ENCODE results near the gene DLG2. TPM values are rescaled to one million over a fixed set of nuclear protein-coding genes. Genes with fewer than 3 reads are reported as not detected.
"Not testable (repeated sequence)": the region's sequence is repeated elsewhere in the genome, so short reads cannot be mapped to it uniquely, and the experiment has no call there.

Gene DLG2
- total and polyA plus RNA-seq, 9 donors: 2.5 to 20.7 (median 12.0) TPM

DNA sequence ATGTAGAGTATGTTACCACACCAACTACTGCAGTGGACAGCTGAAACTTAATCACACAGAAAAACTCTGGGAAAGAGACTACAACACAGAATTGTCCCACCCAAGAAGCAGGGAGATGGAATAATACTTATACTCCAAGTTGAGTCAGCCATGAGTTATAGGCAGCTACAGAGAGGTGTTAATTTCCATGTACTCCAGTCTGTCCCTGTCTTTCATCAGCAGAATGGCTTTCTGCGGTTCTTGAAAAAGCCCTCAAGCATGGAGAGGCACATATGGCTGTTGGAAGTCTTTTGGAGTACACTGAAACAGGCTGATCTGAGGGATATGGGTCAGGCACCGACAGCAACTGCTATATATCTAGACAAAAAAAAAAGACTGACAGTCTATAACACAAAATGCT lies 219.5 kb downstream of the DLG2 start:
- WGBS, 3 donors: 71 to 79% (median 77%) methylated on average over 2 of the region's 2 CpGs
- H3K27ac ChIP-seq: no peak overlapping the region

DNA sequence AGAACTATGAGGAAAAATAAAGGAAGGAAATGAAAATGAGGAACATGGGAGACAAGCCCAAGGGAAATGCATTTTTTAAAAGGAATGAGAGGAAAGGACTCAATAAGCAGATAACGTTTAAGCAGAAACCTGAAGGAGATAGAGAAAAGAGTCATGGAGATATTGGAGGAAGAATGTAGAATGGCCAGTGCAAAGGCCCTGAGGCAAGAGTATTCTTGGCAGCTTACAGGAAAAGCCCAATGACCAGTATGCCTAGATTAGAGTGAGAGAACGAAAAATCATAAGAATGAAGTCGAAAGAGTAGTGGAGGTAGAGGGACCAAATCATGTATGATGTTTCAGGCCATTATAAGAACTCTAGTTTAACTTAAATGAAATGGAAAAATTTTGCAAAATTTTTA lies 220.3 kb downstream of the DLG2 start:
- H3K4me1 ChIP-seq (ENCODE audit: insufficient read depth): no peaks in the 10 kb centered on the region
- DNase-seq: no peak
- intact Hi-C loops (cut with DNase I): no loop called here
- TF ChIP-seq, protein P1, sequence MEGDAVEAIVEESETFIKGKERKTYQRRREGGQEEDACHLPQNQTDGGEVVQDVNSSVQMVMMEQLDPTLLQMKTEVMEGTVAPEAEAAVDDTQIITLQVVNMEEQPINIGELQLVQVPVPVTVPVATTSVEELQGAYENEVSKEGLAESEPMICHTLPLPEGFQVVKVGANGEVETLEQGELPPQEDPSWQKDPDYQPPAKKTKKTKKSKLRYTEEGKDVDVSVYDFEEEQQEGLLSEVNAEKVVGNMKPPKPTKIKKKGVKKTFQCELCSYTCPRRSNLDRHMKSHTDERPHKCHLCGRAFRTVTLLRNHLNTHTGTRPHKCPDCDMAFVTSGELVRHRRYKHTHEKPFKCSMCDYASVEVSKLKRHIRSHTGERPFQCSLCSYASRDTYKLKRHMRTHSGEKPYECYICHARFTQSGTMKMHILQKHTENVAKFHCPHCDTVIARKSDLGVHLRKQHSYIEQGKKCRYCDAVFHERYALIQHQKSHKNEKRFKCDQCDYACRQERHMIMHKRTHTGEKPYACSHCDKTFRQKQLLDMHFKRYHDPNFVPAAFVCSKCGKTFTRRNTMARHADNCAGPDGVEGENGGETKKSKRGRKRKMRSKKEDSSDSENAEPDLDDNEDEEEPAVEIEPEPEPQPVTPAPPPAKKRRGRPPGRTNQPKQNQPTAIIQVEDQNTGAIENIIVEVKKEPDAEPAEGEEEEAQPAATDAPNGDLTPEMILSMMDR (IDR thresholded peaks at IDR 0.05): no peak
- TF ChIP-seq POLR2A (IDR thresholded peaks at IDR 0.05) (no peak), EP300 (IDR thresholded peaks at IDR 0.05) (no peak)
- WGBS, 3 donors: 90 to 92% (median 91%) methylated on average over 3 of the region's 3 CpGs
- H3K9me3 ChIP-seq: no peaks in the 10 kb centered on the region
- H3K4me3 ChIP-seq: no peak overlapping the region
- H3K27ac ChIP-seq: no peak overlapping the region
- no peaks in the 10 kb centered on the region for H3K27me3 ChIP-seq
- no peaks in the 10 kb centered on the region for H3K36me3 ChIP-seq

More for the DNA sequence above, 219.5 kb downstream of the DLG2 start:
- Histone ChIP-seq H3K4me3 (no peak overlapping the region), H3K9me3 (no peaks in the 10 kb centered on the region), H3K4me1 (ENCODE audit: insufficient read depth) (no peaks in the 10 kb centered on the region), H3K27me3 (no peaks in the 10 kb centered on the region), H3K36me3 (no peaks in the 10 kb centered on the region)
- intact Hi-C loops (cut with DNase I): no loop called here
- no peak for DNase-seq
- TF ChIP-seq, protein P1 (IDR thresholded peaks at IDR 0.05): no peak
- no peak for TF ChIP-seq POLR2A (IDR thresholded peaks at IDR 0.05)
- no peak for TF ChIP-seq EP300 (IDR thresholded peaks at IDR 0.05)

DNA sequence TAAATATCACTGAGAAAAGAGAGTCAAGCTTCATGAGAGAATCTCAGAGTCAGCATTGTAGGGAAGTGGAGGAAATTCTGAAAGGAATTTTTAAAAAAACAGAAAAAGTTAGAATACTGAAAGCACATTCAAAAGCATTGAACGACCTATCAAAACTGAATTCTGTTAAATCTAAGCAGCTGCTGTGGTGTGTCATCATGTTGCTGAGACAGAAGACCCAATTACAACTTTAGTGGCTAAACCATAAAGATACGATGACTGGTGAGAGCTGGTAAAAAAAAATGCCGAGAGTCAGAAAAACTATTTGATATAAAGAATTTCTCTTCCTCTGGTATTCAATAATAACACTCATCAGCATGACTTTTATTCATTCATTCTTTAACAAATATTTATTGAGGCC lies 220.8 kb downstream of the DLG2 start:
- intact Hi-C loops (cut with DNase I): no loop called here
- H3K36me3 ChIP-seq: no peaks in the 10 kb centered on the region
- WGBS, 3 donors: 74 to 85% (median 78%) methylated on average over 3 of the region's 3 CpGs
- TF ChIP-seq EP300 (IDR thresholded peaks at IDR 0.05) (no peak), POLR2A (IDR thresholded peaks at IDR 0.05) (no peak)
- TF ChIP-seq, protein P1 (IDR thresholded peaks at IDR 0.05): no peak
- H3K4me1 ChIP-seq (ENCODE audit: insufficient read depth): no peaks in the 10 kb centered on the region
- no peak overlapping the region for H3K27ac ChIP-seq
- no peaks in the 10 kb centered on the region for H3K27me3 ChIP-seq
- no peak overlapping the region for H3K4me3 ChIP-seq
- no peak for DNase-seq
- no peaks in the 10 kb centered on the region for H3K9me3 ChIP-seq

DNA sequence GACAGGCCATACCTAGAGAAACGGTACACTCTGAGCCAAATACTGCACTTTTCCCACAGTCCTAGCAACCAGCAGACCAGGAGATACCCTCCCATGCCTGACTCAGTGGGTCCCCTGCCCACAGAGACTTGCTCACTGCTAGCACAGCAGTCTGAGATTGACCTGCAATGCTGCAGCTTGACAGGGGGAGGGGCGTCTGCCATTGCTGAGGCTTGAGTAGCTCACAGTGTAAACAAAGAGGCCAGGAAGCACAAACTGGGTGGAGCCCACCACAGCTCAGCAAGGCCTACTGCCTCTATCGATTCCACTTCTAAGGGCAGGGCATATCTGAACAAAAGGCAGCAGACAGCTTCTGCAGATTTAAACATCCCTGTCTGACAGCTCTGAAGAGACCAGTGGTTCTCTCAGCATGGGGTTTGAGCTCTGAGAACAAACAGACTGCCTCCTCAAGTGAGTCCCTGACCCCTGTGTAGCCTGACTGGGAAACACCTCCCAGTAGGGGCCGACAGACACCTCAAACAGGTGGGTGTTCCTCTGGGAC lies 231.6 kb downstream of the DLG2 start:
- H3K9me3 ChIP-seq; intact Hi-C loops (cut with DNase I): not testable (repeated sequence)
- WGBS, 3 donors: 56 to 74% (median 71%) methylated on average over 4 of the region's 4 CpGs

DNA sequence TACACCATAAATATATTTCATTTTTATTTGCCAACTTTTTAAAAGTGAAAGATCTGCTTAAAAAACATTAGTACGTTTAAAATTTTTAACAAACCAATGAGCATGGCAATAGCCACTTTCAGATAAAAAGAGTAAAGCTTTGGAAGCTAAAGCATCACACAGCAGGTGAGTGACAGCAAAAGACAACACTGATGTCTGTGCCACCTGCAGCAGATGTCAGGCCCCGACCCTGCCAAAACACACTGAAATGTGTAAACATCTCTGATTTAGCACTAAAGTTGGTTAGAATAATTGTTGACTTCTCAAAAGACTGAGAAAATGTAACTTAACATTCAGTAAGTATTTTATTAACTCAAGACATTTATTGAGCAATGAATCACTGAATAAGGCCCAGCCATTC lies 232.9 kb downstream of the DLG2 start:
- 61 to 67% (median 65%) methylated on average over 2 of the region's 2 CpGs for WGBS, 3 donors
- H3K4me1 ChIP-seq (ENCODE audit: insufficient read depth): no peaks in the 10 kb centered on the region
- TF ChIP-seq POLR2A (IDR thresholded peaks at IDR 0.05): no peak
- TF ChIP-seq, protein P1 (IDR thresholded peaks at IDR 0.05): no peak
- no peak for TF ChIP-seq EP300 (IDR thresholded peaks at IDR 0.05)
- intact Hi-C loops (cut with DNase I): no loop called here
- no peaks in the 10 kb centered on the region for H3K36me3 ChIP-seq
- no peaks in the 10 kb centered on the region for H3K9me3 ChIP-seq
- H3K27ac ChIP-seq: no peak overlapping the region
- H3K4me3 ChIP-seq: no peak overlapping the region
- no peaks in the 10 kb centered on the region for H3K27me3 ChIP-seq
- no peak for DNase-seq

More for the DNA sequence above, 231.6 kb downstream of the DLG2 start:
- DNase-seq; H3K36me3 ChIP-seq; H3K27me3 ChIP-seq; H3K4me3 ChIP-seq; H3K27ac ChIP-seq; H3K4me1 ChIP-seq (ENCODE audit: insufficient read depth): not testable (repeated sequence)

Data from ovary (tissue), 9 donors.